Astrocyte (in vitro differentiated cells and primary cell): Measurements from ENCODE around the gene PRRG4. TPM values are rescaled to one million over a fixed set of nuclear protein-coding genes. Genes with fewer than 3 reads are reported as not detected.

Source experiments
- DNase-seq: peaks from one replicate; pipeline ENCODE4 v3.0.0-alpha.2; 2010; ENCODE audit warnings: low read depth
- FAIRE-seq: peaks from 2 replicates; lab custom pipeline; 2011; peaks lifted over from hg19 to GRCh38; lab: Jason Lieb, UNC
- H2AFZ ChIP-seq: 2 replicates; pipeline ENCODE4 v1.6.0; 2012; ENCODE audit warnings: low read depth, low read length, inconsistent platforms
- H3K27ac ChIP-seq: 2 replicates; pipeline ENCODE4 v1.5.1; 2011; ENCODE audit warnings: low read depth, low read length, inconsistent platforms
- H3K27me3 ChIP-seq: 2 replicates; pipeline ENCODE4 v1.6.0; 2011; ENCODE audit warnings: low read length, inconsistent platforms; ENCODE audit not compliant: insufficient read depth
- H3K36me3 ChIP-seq: 2 replicates; pipeline ENCODE4 v1.5.1; 2011; ENCODE audit warnings: low read length, inconsistent platforms; ENCODE audit not compliant: insufficient read depth
- H3K4me1 ChIP-seq: 2 replicates; pipeline ENCODE4 v1.5.1; 2011; ENCODE audit warnings: low read length, inconsistent platforms; ENCODE audit not compliant: insufficient read depth
- H3K4me2 ChIP-seq: 2 replicates; pipeline ENCODE4 v1.6.0; 2012; ENCODE audit warnings: low read length, inconsistent platforms
- H3K4me3 ChIP-seq: 2 replicates; pipeline ENCODE4 v1.5.1; 2011; ENCODE audit warnings: low read depth, mild to moderate bottlenecking, low read length, inconsistent platforms; ENCODE audit not compliant: insufficient read depth
- H3K79me2 ChIP-seq: 2 replicates; pipeline ENCODE4 v1.6.0; 2012; ENCODE audit warnings: mild to moderate bottlenecking, low read length, inconsistent platforms; ENCODE audit not compliant: insufficient read depth
- H3K9ac ChIP-seq: 2 replicates; pipeline ENCODE4 v1.6.0; 2012; ENCODE audit warnings: mild to moderate bottlenecking, low read length, inconsistent platforms
- H3K9me3 ChIP-seq: 2 replicates; pipeline ENCODE4 v1.5.1; 2012; ENCODE audit warnings: low read depth, mild to moderate bottlenecking, low read length, inconsistent platforms; ENCODE audit not compliant: insufficient read depth
- H4K20me1 ChIP-seq: 2 replicates; pipeline ENCODE4 v1.6.0; 2012; ENCODE audit warnings: low read length, inconsistent platforms; ENCODE audit not compliant: insufficient read depth
- H3K27ac Mint-ChIP-seq: one replicate; pipeline ENCODE4 v1.8.0; 2021; ENCODE audit warnings: mild to moderate bottlenecking, mixed read lengths; ENCODE audit not compliant: unreplicated experiment
- H3K27me3 Mint-ChIP-seq: one replicate; pipeline ENCODE4 v1.8.0; 2021; ENCODE audit warnings: low read depth, mixed read lengths; ENCODE audit not compliant: unreplicated experiment
- H3K36me3 Mint-ChIP-seq: one replicate; pipeline ENCODE4 v1.8.0; 2021; ENCODE audit warnings: low read depth, mixed read lengths; ENCODE audit not compliant: unreplicated experiment
- H3K4me1 Mint-ChIP-seq: one replicate; pipeline ENCODE4 v1.8.0; 2021; ENCODE audit warnings: low read depth, mixed read lengths; ENCODE audit not compliant: unreplicated experiment
- H3K4me3 Mint-ChIP-seq: one replicate; pipeline ENCODE4 v1.8.0; 2021; ENCODE audit warnings: mild to moderate bottlenecking, moderate library complexity, mixed read lengths; ENCODE audit not compliant: unreplicated experiment
- H3K9me3 Mint-ChIP-seq: one replicate; pipeline ENCODE4 v1.8.0; 2021; ENCODE audit warnings: mild to moderate bottlenecking, mixed read lengths; ENCODE audit not compliant: unreplicated experiment
- CTCF ChIP-seq: IDR thresholded peaks from 2 replicates; pipeline ENCODE4 v1.5.1; 2011; ENCODE audit warnings: low read depth, mild to moderate bottlenecking, inconsistent platforms, low read length, moderate library complexity; ENCODE audit not compliant: insufficient read depth
- EZH2 ChIP-seq: IDR thresholded peaks from 2 replicates; pipeline ENCODE4 v1.6.1; 2012; ENCODE audit warnings: mild to moderate bottlenecking, low read length, inconsistent platforms; ENCODE audit not compliant: insufficient read depth
- total RNA-seq: library from RNA; stranded (reverse); gene quantifications from 2 replicates; pipeline ENCODE4 v1.2.1, GENCODE V29; 2021

Gene PRRG4
- total RNA-seq, 1 donor from 2014 or later, result 0.45 TPM

- Histone ChIP-seq H2AFZ (no peak overlapping the region), H3K4me2 (no peak overlapping the region), H3K9ac (no peak overlapping the region), H3K9me3 (no peaks in the 10 kb centered on the region), H3K4me3 (no peak overlapping the region), H3K27ac (no peak overlapping the region), H3K79me2 (no peaks in the 10 kb centered on the region), H3K27me3 (peaks cover 16% of the 10 kb centered on the region), H3K4me1 (peaks cover 4% of the 10 kb centered on the region), H4K20me1 (no peaks in the 10 kb centered on the region), H3K36me3 (no peaks in the 10 kb centered on the region)
- no peaks in the 10 kb centered on the region for H3K4me1 Mint-ChIP-seq
- DNase-seq (no peak), FAIRE-seq (no peak)
- no peaks in the 10 kb centered on the region for H3K36me3 Mint-ChIP-seq
- no peaks in the 10 kb centered on the region for H3K9me3 Mint-ChIP-seq
- TF ChIP-seq EZH2 (no peak), CTCF (no peak)
- H3K27me3 Mint-ChIP-seq, result peaks cover 16% of the 10 kb centered on the region
- no peak overlapping the region for H3K27ac Mint-ChIP-seq
- H3K4me3 Mint-ChIP-seq, result no peak overlapping the region
Observed at GRCh38 chr11:32833921-32834320, 4.2 kb downstream of the PRRG4 start.

- no peak for TF ChIP-seq EZH2
- TF ChIP-seq CTCF, result no peak
- no peaks in the 10 kb centered on the region for H4K20me1 ChIP-seq
- no peak overlapping the region for H3K4me2 ChIP-seq
- Mint-ChIP-seq H3K9me3 (no peaks in the 10 kb centered on the region), H3K36me3 (no peaks in the 10 kb centered on the region), H3K27ac (no peak overlapping the region), H3K4me1 (no peaks in the 10 kb centered on the region), H3K4me3 (no peak overlapping the region), H3K27me3 (peaks cover 3% of the 10 kb centered on the region)
- DNase-seq (no peak), FAIRE-seq (no peak)
- no peak overlapping the region for H3K4me3 ChIP-seq
- no peaks in the 10 kb centered on the region for H3K4me1 ChIP-seq
- no peaks in the 10 kb centered on the region for H3K9me3 ChIP-seq
- H3K9ac ChIP-seq, result no peak overlapping the region
- no peaks in the 10 kb centered on the region for H3K79me2 ChIP-seq
- no peaks in the 10 kb centered on the region for H3K27me3 ChIP-seq
- H2AFZ ChIP-seq, result no peak overlapping the region
- H3K36me3 ChIP-seq, result no peaks in the 10 kb centered on the region
- H3K27ac ChIP-seq, result no peak overlapping the region
Observed at GRCh38 chr11:32836946-32837345, 7.2 kb downstream of the PRRG4 start.

- no peak for DNase-seq
- H3K36me3 ChIP-seq, result no peaks in the 10 kb centered on the region
- Mint-ChIP-seq H3K4me3 (no peak overlapping the region), H3K9me3 (no peaks in the 10 kb centered on the region), H3K27me3 (no peaks in the 10 kb centered on the region), H3K36me3 (no peaks in the 10 kb centered on the region), H3K27ac (no peak overlapping the region), H3K4me1 (no peaks in the 10 kb centered on the region)
- no peaks in the 10 kb centered on the region for H3K9me3 ChIP-seq
- no peak overlapping the region for H3K4me3 ChIP-seq
- H3K9ac ChIP-seq, result no peak overlapping the region
- no peaks in the 10 kb centered on the region for H4K20me1 ChIP-seq
- no peak overlapping the region for H2AFZ ChIP-seq
- TF ChIP-seq CTCF, result no peak
- TF ChIP-seq EZH2, result no peak
- H3K27me3 ChIP-seq, result no peaks in the 10 kb centered on the region
- H3K4me1 ChIP-seq, result no peaks in the 10 kb centered on the region
- FAIRE-seq, result no peak
- no peaks in the 10 kb centered on the region for H3K79me2 ChIP-seq
- H3K27ac ChIP-seq, result no peak overlapping the region
- no peak overlapping the region for H3K4me2 ChIP-seq
Observed at GRCh38 chr11:32838505-32839274, 9.0 kb downstream of the PRRG4 start.
